ENCODE results near the gene FAM47C.
"Not testable (repeated sequence)": the region's sequence is repeated elsewhere in the genome, so short reads cannot be mapped to it uniquely, and the experiment has no call there.

- TF ChIP-seq EZH2 (IDR thresholded peaks at IDR 0.05; ENCODE audit: insufficient read depth, poor library complexity, severe bottlenecking); EZH2phosphoT487 (IDR thresholded peaks at IDR 0.05; ENCODE audit: insufficient read depth, low read depth): not testable (repeated sequence)
Measured at GRCh38 chrX:36987212-36987611, 21.0 kb upstream of the FAM47C start.

Measured in GM23248 (cell line).